ENCODE results near the gene CFAP107.

CFAP107 gene

GRCh38 chr1:12741946-12742345 is 4.1 kb upstream of the CFAP107 start:
- no peak overlapping the region for H3K4me3 ChIP-seq (ENCODE audit: low read depth, low read length)
- H3K27me3 ChIP-seq (ENCODE audit: control insufficient read depth, insufficient read depth, low read length), result no peaks in the 10 kb centered on the region
- no peaks in the 10 kb centered on the region for H3K4me1 ChIP-seq (ENCODE audit: control insufficient read depth, insufficient read depth, low read length)
- H3K27ac ChIP-seq (ENCODE audit: low read depth, low read length), result no peak overlapping the region
- peaks cover 3% of the 10 kb centered on the region; the same call in 1 of the 2 replicates for H3K9me3 ChIP-seq (ENCODE audit: control insufficient read depth, insufficient read depth, low read depth, low read length)
- no peak overlapping the region for H3K9ac ChIP-seq (ENCODE audit: low read length)
- no peaks in the 10 kb centered on the region for H3K36me3 ChIP-seq (ENCODE audit: control insufficient read depth, insufficient read depth, low read length)

DNA sequence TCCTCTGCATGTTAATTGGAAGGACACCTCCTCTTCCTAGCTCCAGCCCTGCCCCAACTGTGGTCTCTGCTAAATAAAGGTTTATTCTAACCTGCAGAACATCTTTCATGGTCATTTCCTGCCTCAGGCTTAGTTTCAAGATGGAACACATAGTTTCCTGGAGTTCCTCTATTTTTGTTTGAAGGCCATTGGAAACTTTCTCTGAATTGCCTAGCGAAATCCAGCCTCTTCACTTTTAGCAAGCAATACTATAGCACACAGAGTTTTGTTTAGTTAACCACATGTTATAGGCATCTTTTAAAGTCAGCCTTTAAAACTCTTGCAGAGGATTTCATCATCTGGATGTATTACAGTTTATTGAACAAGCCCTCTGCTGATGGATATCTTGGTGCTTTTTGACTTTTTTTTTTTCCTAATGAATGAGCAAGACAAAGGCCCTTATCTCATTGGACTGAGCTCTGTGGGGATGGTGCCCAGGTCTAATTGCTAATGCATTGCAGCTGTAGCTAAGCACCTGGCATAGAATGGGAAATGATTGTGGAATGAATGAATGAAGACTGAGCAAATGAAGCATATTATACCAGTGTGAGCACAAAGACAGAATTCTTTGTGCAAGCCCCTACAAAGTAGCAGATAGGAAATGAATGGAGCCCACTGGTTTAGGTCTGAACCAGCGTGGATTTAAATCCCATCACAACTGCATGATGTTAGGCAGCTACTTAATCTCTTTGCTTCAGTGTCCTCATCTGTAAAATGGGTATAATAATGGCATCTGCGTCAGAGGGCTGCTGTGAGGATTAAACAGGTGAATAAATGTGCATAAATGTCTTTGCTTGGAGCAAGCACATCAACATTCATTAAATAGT is 641 bp upstream of the CFAP107 start:
- Histone ChIP-seq H3K9me3 (ENCODE audit: control insufficient read depth, insufficient read depth, low read depth, low read length) (peaks cover 8% of the 10 kb centered on the region; the same call in 1 of the 2 replicates), H3K4me1 (ENCODE audit: control insufficient read depth, insufficient read depth, low read length) (no peaks in the 10 kb centered on the region), H3K9ac (ENCODE audit: low read length) (no peak overlapping the region), H3K4me3 (ENCODE audit: low read depth, low read length) (no peak overlapping the region), H3K27ac (ENCODE audit: low read depth, low read length) (no peak overlapping the region), H3K36me3 (ENCODE audit: control insufficient read depth, insufficient read depth, low read length) (no peaks in the 10 kb centered on the region), H3K27me3 (ENCODE audit: control insufficient read depth, insufficient read depth, low read length) (no peaks in the 10 kb centered on the region)

DNA sequence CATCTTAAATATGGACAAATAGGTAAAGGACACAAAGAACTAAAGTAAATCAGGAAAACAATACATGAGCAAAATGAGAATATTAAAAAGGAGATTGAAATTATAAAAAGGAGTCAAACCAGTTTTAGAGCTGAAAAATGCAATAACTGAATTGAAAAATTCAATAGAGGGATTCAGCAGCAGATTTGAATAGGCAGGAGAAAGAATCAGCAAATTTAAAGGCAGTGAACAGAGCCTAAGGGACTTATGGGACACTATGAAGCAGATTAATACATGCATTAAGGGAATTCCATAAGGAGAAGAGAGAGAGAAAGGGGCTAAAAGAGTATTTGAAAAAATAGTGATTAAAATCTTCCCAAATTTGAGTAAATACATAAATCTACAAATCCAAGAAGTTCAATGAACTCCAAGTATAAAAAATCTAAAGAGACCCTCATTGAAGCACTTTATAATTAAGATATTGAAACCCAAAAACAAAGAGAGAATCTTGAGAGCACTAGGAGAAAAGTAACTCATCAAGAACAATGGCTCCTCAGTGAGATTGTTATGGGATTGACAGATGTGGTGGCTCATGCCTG is 2.9 kb downstream of the CFAP107 start:
- H3K4me3 ChIP-seq (ENCODE audit: low read depth, low read length), result no peak overlapping the region
- H3K27me3 ChIP-seq (ENCODE audit: control insufficient read depth, insufficient read depth, low read length), result no peaks in the 10 kb centered on the region
- H3K4me1 ChIP-seq (ENCODE audit: control insufficient read depth, insufficient read depth, low read length), result no peaks in the 10 kb centered on the region
- H3K9ac ChIP-seq (ENCODE audit: low read length), result no peak overlapping the region
- H3K27ac ChIP-seq (ENCODE audit: low read depth, low read length), result no peak overlapping the region
- H3K9me3 ChIP-seq (ENCODE audit: control insufficient read depth, insufficient read depth, low read depth, low read length), result peaks cover 8% of the 10 kb centered on the region; the same call in 1 of the 2 replicates
- H3K36me3 ChIP-seq (ENCODE audit: control insufficient read depth, insufficient read depth, low read length), result no peaks in the 10 kb centered on the region

- Histone ChIP-seq H3K27ac (ENCODE audit: low read depth, low read length) (no peak overlapping the region), H3K9me3 (ENCODE audit: control insufficient read depth, insufficient read depth, low read depth, low read length) (no peaks in the 10 kb centered on the region), H3K4me3 (ENCODE audit: low read depth, low read length) (no peak overlapping the region), H3K9ac (ENCODE audit: low read length) (no peak overlapping the region), H3K4me1 (ENCODE audit: control insufficient read depth, insufficient read depth, low read length) (no peaks in the 10 kb centered on the region), H3K27me3 (ENCODE audit: control insufficient read depth, insufficient read depth, low read length) (no peaks in the 10 kb centered on the region), H3K36me3 (ENCODE audit: control insufficient read depth, insufficient read depth, low read length) (no peaks in the 10 kb centered on the region)
Observed at GRCh38 chr1:12754738-12755137, 8.7 kb downstream of the CFAP107 start.

DNA sequence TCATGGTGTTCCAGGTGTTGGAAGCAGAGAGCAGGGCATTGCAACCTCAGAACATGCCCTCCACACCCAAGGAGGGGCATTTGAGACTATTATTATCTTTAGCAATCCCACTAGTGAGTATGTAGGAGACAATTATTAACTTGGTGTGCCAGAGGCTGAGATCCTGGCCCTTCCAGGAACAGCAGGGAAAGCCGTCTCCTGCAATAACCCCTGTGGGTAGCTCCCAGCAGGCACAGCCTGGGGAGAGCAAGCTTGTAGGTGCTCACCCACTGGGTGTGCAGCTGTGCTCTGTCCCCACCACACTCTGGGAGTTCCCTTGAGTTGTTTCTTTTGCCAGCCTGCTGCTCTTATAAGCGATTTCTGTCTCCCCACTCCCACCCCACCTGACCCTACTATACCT is 10.3 kb downstream of the CFAP107 start:
- Histone ChIP-seq H3K4me3 (ENCODE audit: low read depth, low read length) (no peak overlapping the region), H3K27ac (ENCODE audit: low read depth, low read length) (no peak overlapping the region), H3K9me3 (ENCODE audit: control insufficient read depth, insufficient read depth, low read depth, low read length) (no peaks in the 10 kb centered on the region)

DNA sequence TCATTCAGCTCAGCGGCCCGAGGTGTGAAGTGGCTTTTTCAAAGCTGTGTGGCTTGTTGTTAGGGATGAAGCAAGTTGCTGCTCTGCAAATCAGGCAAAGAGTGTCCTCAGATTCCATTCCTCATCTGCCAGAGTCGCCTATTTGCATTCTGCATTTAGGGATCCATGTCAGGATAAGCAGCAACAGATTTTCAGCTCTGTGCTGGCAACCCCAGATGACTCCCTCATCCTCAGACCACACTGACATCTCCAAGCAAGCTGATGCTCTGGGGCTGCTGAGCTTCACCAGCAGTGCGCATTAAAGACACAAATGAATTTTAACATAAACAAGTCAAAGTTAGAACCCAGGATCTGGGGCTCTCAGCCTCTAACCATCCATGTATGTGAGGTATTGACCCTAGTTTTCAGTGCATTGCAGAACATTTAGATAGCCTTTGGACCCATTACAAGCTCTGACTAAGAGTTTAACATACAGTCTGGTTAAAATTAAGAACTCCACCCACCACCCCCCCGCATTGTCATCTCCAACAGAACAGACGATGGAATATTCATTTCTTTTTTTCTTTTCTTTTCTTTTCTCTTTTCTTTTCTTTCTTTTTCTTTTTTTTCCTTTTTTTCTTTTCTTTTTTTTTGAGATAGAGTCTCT is 10.9 kb downstream of the CFAP107 start:
- Histone ChIP-seq H3K27ac (ENCODE audit: low read depth, low read length) (no peak overlapping the region), H3K4me1 (ENCODE audit: control insufficient read depth, insufficient read depth, low read length) (no peaks in the 10 kb centered on the region), H3K36me3 (ENCODE audit: control insufficient read depth, insufficient read depth, low read length) (no peaks in the 10 kb centered on the region), H3K9me3 (ENCODE audit: control insufficient read depth, insufficient read depth, low read depth, low read length) (no peaks in the 10 kb centered on the region), H3K27me3 (ENCODE audit: control insufficient read depth, insufficient read depth, low read length) (no peaks in the 10 kb centered on the region), H3K4me3 (ENCODE audit: low read depth, low read length) (no peak overlapping the region), H3K9ac (ENCODE audit: low read length) (no peak overlapping the region)

More for the DNA sequence above, 10.3 kb downstream of the CFAP107 start:
- H3K9ac ChIP-seq (ENCODE audit: low read length), result no peak overlapping the region
- H3K4me1 ChIP-seq (ENCODE audit: control insufficient read depth, insufficient read depth, low read length), result no peaks in the 10 kb centered on the region
- no peaks in the 10 kb centered on the region for H3K27me3 ChIP-seq (ENCODE audit: control insufficient read depth, insufficient read depth, low read length)
- no peaks in the 10 kb centered on the region for H3K36me3 ChIP-seq (ENCODE audit: control insufficient read depth, insufficient read depth, low read length)

GRCh38 chr1:12757836-12758235 is 11.8 kb downstream of the CFAP107 start:
- H3K4me3 ChIP-seq (ENCODE audit: low read depth, low read length), result no peak overlapping the region
- no peak overlapping the region for H3K27ac ChIP-seq (ENCODE audit: low read depth, low read length)
- no peaks in the 10 kb centered on the region for H3K9me3 ChIP-seq (ENCODE audit: control insufficient read depth, insufficient read depth, low read depth, low read length)
- no peaks in the 10 kb centered on the region for H3K27me3 ChIP-seq (ENCODE audit: control insufficient read depth, insufficient read depth, low read length)
- H3K9ac ChIP-seq (ENCODE audit: low read length), result no peak overlapping the region
- no peaks in the 10 kb centered on the region for H3K4me1 ChIP-seq (ENCODE audit: control insufficient read depth, insufficient read depth, low read length)
- no peaks in the 10 kb centered on the region for H3K36me3 ChIP-seq (ENCODE audit: control insufficient read depth, insufficient read depth, low read length)

- Histone ChIP-seq H3K27ac (ENCODE audit: low read depth, low read length) (no peak overlapping the region), H3K36me3 (ENCODE audit: control insufficient read depth, insufficient read depth, low read length) (no peaks in the 10 kb centered on the region), H3K4me1 (ENCODE audit: control insufficient read depth, insufficient read depth, low read length) (no peaks in the 10 kb centered on the region), H3K4me3 (ENCODE audit: low read depth, low read length) (no peak overlapping the region), H3K9ac (ENCODE audit: low read length) (no peak overlapping the region), H3K9me3 (ENCODE audit: control insufficient read depth, insufficient read depth, low read depth, low read length) (no peaks in the 10 kb centered on the region), H3K27me3 (ENCODE audit: control insufficient read depth, insufficient read depth, low read length) (no peaks in the 10 kb centered on the region)
Observed at GRCh38 chr1:12760256-12760795, 14.3 kb downstream of the CFAP107 start.

GRCh38 chr1:12761781-12762180 is 15.8 kb downstream of the CFAP107 start:
- no peaks in the 10 kb centered on the region for H3K9me3 ChIP-seq (ENCODE audit: control insufficient read depth, insufficient read depth, low read depth, low read length)
- no peaks in the 10 kb centered on the region for H3K4me1 ChIP-seq (ENCODE audit: control insufficient read depth, insufficient read depth, low read length)
- H3K4me3 ChIP-seq (ENCODE audit: low read depth, low read length), result no peak overlapping the region
- no peaks in the 10 kb centered on the region for H3K36me3 ChIP-seq (ENCODE audit: control insufficient read depth, insufficient read depth, low read length)
- H3K9ac ChIP-seq (ENCODE audit: low read length), result no peak overlapping the region
- H3K27ac ChIP-seq (ENCODE audit: low read depth, low read length), result no peak overlapping the region
- no peaks in the 10 kb centered on the region for H3K27me3 ChIP-seq (ENCODE audit: control insufficient read depth, insufficient read depth, low read length)

- Histone ChIP-seq H3K27ac (ENCODE audit: low read depth, low read length) (no peak overlapping the region), H3K4me3 (ENCODE audit: low read depth, low read length) (no peak overlapping the region), H3K4me1 (ENCODE audit: control insufficient read depth, insufficient read depth, low read length) (no peaks in the 10 kb centered on the region), H3K9me3 (ENCODE audit: control insufficient read depth, insufficient read depth, low read depth, low read length) (no peaks in the 10 kb centered on the region), H3K9ac (ENCODE audit: low read length) (no peak overlapping the region), H3K27me3 (ENCODE audit: control insufficient read depth, insufficient read depth, low read length) (no peaks in the 10 kb centered on the region), H3K36me3 (ENCODE audit: control insufficient read depth, insufficient read depth, low read length) (no peaks in the 10 kb centered on the region)
Observed at GRCh38 chr1:12762766-12763165, 16.8 kb downstream of the CFAP107 start.

GRCh38 chr1:12763479-12763878 is 17.5 kb downstream of the CFAP107 start:
- Histone ChIP-seq H3K9ac (ENCODE audit: low read length) (no peak overlapping the region), H3K27me3 (ENCODE audit: control insufficient read depth, insufficient read depth, low read length) (no peaks in the 10 kb centered on the region), H3K4me3 (ENCODE audit: low read depth, low read length) (no peak overlapping the region), H3K9me3 (ENCODE audit: control insufficient read depth, insufficient read depth, low read depth, low read length) (no peaks in the 10 kb centered on the region), H3K27ac (ENCODE audit: low read depth, low read length) (no peak overlapping the region), H3K36me3 (ENCODE audit: control insufficient read depth, insufficient read depth, low read length) (no peaks in the 10 kb centered on the region), H3K4me1 (ENCODE audit: control insufficient read depth, insufficient read depth, low read length) (no peaks in the 10 kb centered on the region; the same call in 1 of the 2 replicates)

Measured in HUES6 (cell line).